GM21717 (cell line): ENCODE results near the gene LRRC8D.

Experiments used
- ATAC-seq: cut with Tn5 transposase; IDR thresholded peaks from one replicate; pipeline ENCODE4 v1.9.1; 2021; ENCODE audit warnings: mild to moderate bottlenecking, moderate library complexity; ENCODE audit not compliant: unreplicated experiment

Gene LRRC8D

DNA sequence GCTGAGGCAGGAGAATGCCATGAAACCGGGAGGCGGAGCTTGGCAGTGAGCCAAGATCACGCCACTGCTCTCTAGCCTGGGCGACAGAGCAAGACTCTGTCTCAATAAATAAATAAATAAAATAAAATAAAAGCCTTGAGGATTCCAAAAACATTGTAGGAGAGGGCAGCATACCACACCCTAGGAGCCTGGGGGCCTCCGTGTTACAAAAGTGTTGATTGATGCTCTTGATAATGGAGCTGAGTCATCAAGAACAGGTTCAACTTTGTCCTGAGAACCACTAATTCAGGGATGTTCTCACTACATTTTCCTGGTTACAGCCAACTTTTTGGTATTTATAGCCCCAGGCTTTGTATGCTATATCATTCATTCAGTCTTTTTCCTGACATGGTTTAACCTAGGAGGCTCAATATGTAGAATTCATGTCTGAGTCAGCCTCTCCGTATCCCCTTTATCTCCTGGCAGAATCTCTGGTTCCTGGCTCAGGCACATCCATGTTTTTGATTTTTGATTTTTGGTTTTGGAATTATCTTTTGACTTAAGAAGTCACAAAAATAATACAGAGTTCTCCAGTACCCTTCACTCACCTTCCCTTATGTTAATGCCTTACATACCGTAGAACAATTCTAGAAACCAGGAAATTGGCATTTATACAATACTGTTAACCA is 69.4 kb downstream of the LRRC8D start:
- no peak for ATAC-seq

DNA sequence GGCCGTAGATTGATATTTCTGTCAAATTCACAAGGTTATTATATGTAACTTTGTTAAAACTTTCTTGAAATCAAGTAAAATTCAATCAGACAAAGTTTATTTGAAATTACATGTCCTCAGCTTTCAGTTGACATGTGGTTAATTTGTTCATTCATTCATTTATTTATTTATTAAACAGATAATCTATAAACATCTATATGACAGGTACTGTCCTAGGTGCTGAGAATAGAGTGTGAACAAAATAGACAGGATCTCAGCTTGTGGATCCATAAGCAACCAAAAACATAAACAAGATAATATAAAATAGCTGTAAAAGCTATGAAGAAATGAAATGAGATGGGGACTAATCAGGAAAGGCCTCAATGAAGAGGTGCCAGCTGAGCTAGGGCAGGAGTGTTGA is 72.0 kb downstream of the LRRC8D start:
- ATAC-seq, result no peak

DNA sequence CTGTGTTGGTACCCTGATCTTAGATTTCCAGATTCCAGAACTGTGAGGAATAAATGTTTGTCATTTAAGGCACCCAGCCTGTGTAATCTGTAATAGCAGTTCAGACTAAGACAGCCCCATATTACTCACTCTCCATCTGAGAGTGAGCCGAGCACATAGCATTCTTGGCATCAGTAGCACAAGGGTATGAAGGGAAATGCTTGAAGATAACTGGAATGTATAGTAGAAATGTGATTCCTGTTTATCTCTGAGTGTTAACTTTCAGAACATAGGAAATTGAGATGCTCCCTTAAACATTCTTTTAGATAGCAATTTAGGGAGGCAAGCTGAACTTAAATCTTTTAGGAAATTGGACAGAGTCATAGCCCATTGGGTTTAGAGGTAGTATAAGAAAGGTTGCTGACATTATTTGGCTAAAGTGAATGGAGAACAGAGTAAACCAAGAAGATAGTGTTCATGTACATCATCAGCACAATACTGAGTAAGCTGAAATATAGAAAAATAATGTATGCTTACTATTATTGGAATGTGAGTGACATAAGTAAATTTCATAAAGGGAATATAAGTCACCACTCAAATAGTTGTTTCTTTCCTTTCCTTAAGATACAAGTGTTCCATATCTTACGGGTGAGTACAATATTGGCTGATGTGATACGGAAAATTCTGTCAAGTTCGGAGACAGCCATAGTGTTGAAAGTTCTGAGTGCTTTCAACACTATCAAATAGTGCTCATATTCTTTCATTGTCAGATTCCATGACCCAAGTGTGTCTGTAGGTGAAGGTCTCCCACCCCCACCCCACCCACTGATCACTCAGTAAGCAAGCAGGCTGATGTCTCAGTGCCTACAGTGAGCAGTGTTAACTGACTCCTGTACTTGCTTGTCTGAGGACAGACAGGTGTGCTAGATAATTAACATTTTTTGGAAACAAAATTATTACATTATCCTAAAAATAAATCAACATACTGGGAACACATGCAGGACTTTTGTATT is 73.7 kb downstream of the LRRC8D start:
- ATAC-seq, result no peak

DNA sequence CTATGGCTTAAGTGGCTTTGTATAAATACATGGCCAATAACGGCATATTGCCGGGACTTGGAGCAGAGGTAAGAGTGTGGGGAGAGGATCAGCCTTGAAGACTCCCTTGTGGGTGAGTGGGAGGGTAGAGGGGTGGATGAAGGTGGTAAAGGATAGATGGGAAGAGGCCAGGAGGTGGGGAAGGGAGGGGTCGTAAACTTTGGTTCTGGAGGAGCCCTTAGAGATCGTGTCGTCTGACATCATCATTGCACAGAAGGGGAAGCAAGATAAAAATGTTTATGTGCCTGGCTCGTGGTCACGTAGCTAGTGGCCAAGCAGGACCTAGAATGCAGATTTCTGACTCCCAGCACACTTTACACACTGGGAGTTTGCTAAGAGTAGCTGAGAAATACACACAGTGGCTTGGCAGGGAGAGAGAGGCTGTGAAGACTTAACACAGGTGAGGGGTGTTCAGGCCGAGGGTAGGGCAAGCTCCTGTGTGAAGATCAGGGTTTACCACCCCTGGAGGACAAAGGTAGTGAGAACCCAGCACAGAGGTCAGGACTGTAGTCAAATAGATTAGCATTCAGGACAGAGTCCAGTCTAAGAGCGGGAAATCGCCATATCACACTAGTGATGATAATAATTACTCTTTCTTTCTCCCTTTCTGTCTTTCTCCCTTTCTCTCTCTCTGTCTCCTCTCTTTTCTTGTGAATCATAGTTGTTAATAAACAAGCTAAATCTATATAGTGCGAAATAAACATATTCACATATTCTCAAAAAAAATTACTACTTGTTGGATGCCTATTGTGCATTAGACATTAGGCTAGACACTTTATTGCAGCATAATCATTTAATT is 75.5 kb downstream of the LRRC8D start:
- no peak for ATAC-seq

DNA sequence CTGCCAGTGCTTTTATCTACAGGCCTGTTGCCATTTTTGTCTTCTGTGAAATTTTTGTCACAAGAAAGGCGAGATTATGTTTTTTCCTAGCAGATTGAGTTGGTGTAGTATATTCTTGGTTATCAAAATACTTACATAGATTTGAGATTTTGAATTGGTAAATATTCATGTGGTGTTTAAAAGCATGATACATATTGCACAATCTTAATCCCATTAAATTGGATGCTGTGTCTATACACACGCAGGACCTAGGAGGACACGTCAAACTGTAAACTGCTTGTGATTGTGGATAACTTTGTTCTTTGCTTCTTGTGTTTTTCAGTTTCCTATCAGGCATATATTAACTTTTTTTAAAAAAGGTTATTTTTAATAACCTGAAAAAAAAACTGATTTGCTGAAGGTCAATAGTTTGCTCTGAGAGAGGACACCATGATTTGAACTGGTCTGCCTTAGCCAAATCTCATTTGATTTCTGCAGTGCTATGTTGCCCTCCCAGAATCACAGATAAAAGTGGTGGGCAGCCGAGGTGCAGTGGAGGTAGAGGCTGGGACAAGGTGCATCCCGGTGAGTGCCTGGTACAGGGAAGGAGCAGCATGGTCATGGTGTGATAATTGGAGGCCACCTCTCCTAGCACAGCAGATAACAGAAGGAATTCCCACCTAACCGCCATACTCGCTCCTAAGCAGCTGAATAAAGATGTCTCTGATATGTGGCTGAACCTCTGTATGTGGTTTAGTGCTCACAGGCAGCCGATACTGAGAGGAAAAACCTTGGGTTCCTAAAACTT is 76.7 kb downstream of the LRRC8D start:
- no peak for ATAC-seq

- ATAC-seq, result no peak
Measured at GRCh38 chr1:89898150-89898549, 77.3 kb downstream of the LRRC8D start.

- no peak for ATAC-seq
Measured at GRCh38 chr1:89898695-89899470, 78.1 kb downstream of the LRRC8D start.

- ATAC-seq, result no peak
Measured at GRCh38 chr1:89900323-89900722, 79.5 kb downstream of the LRRC8D start.

DNA sequence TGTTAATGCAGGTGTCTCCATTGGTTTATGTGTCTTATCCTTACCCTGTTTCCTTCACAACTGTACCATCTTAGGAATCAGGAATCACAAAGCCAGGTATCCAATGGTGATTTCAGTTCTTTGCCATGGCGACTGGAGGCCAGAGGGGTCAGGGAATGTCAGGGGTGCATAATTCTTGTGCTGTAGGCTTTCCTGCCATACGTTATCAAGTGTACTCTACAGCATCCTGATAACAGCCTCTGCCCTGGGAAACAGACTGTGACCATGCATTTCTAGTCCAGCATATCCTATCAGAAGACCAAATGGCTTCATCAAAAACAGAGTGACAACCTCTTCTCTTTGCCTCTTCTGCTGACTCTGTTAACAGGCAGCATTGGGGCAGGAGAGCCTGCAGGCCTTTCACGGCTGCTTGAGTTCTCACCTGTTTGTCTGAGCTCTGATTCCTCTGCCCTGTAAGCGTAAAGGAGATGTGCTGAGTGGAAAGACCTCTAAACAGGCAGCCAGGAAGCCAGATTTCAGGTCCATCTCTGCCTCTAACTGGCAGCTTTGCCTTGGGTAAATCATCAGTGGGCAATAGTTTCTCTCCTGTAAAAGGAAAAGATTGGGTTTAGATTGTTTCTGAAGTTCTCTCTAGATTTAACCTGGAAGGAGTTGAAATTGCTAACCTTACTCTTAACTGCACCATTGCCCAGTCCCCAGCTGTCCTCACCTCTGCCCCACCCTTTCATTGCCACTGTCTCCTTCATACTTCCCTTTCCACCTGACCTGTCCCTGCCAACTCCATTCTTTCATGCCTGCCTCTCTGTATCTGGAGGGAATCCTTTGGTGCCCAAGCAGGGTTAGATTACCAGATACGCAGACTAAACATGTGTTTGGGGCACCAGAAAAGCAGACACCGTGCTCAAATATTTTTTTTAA is 80.2 kb downstream of the LRRC8D start:
- ATAC-seq, result no peak

DNA sequence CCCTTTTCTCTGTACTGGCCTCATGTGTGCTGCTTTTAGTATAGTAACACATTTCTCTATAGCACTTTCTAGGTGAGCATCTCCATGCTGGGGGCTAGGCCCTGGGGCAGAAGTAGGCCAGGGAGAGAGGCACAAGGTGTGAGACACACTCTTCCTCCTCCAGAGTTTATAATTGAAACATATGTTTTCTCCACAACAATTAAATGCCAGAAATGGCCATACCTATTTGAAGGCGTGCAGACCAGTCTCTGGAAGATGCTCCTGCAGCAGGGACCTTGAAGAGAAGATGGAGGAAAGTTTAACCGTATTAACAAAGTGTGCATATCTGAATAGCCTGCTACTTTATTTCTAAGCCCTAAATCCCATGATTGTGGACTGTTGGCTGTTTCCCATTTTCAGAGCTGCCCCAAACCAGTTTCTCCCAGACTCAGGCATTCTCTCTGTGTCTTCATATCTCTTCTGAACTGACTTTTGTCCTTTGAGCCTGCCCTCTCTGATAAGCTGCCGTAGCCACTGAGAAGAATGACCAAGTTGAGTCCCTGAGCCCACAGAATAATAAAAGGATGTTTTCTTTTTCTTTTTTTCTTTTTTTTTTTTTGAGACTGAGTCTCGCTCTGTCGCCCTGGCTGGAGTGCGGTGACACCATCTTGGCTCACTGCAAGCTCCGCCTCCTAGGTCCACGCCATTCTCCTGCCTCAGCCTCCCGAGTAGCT is 81.3 kb downstream of the LRRC8D start:
- no peak for ATAC-seq

DNA sequence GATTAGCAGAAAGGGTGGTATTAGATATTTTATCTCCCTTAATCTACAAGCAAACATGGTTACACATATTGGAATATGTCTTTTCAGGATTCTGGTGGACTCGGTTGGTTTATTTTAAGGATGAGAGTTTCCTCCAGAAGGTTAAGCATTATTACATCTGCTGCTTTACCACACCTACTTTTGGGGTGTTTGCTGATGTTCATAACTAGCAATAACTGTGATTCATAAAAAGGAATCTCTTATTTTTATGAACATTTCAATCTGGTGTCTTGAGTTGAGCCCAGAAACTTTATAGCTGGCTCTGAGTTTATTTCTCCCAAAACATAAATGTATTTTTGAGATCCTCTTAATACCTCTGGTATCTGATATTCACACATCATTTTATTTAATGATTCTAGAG is 82.7 kb downstream of the LRRC8D start:
- no peak for ATAC-seq

DNA sequence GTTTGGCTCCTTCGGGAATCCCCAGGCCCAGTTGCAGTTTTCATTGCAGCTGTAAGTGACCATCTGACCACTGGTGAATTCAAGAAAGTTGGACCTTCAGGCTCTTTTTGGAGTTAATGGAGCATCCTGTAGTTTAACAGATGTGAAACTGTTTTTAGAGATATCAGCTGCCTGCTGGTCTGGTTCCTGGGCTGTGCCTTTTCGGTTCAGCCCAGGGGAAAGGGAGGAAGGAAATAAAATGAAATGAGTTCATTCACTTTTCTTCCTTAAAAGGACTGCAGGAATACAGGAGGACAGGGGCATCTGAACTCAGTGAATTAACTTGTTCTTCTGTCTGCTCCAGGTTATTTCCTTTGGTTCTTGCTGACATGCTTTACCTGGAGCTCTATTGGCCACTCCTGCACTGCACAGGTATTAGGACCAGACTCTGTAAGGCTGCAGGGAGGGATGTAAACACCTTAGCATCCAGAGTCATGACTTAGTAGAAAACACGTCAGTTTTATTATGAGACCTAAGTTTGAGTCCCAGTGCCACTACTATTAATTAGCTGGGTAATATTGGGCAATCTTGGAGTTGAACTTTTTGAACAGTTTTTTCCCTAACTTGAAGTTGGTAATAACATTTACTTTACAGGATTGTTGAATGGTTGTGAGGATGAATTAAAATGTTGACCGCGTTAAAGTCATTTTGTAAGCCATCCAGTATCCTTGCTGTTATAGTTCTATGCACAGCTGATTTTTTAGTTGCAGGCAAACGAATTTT is 83.6 kb downstream of the LRRC8D start:
- no peak for ATAC-seq

DNA sequence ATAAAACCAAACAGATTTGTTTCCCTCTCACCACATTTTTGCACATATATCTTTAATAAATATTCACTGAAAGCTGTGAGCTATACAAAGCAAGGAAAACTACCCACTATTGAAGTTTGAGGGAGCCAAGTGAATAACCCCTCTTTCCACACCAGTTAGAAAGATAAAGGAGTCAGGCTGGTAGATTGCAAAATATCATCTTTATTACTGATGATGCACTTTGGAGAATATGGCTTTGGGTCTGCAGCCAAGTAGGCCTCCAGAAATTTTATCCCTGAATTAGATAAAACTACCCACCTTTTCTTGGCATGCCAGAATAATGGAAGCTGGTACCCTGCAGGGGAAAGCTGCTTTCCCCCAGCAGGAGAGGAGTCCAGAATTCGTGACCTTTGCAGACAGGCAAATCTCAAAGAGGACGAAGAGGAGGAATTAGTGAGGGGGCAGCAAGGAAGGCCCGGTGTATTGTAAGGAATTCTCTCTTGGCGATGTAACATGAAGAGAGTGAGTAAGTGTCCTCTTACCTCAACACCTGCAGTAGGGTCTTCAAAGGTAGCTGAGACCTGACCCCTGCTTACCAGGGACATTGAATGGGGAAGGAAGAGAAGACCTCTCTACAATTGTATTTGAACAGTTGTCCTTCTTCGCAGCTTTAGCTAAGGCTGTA is 84.7 kb downstream of the LRRC8D start:
- ATAC-seq, result no peak

GRCh38 chr1:89906088-89906487 is 85.3 kb downstream of the LRRC8D start:
- no peak for ATAC-seq

GRCh38 chr1:89907727-89908212 is 86.9 kb downstream of the LRRC8D start:
- no peak for ATAC-seq

GRCh38 chr1:89908273-89908671 is 87.4 kb downstream of the LRRC8D start:
- ATAC-seq, result no peak
